Activated naive CD8-positive, alpha-beta T cell treated with anti-CD3 and anti-CD28 coated beads for 36 hours (primary cell): ENCODE data around the gene PPP6R3. TPM values are rescaled to one million over a fixed set of nuclear protein-coding genes. Genes with fewer than 3 reads are reported as not detected.

Experiments
- DNase-seq: peaks from one replicate; pipeline ENCODE4 v3.0.0; 2021
- H3K27ac Mint-ChIP-seq: one replicate; pipeline ENCODE4 v1.8.0; 2022; ENCODE audit warnings: mild to moderate bottlenecking, moderate library complexity, mixed read lengths
- H3K27me3 Mint-ChIP-seq: one replicate; pipeline ENCODE4 v1.8.0; 2022; ENCODE audit warnings: mild to moderate bottlenecking, mixed read lengths
- H3K36me3 Mint-ChIP-seq: one replicate; pipeline ENCODE4 v1.8.0; 2021; ENCODE audit warnings: mild to moderate bottlenecking, mixed read lengths
- H3K4me1 Mint-ChIP-seq: one replicate; pipeline ENCODE4 v1.8.0; 2021; ENCODE audit warnings: mixed read lengths
- H3K4me3 Mint-ChIP-seq: one replicate; pipeline ENCODE4 v1.8.0; 2022; ENCODE audit warnings: mild to moderate bottlenecking, moderate library complexity, mixed read lengths
- H3K9me3 Mint-ChIP-seq: one replicate; pipeline ENCODE4 v1.8.0; 2022; ENCODE audit warnings: mixed read lengths
- total RNA-seq, 2 experiments: library from RNA; stranded (reverse); gene quantifications; one replicate each; pipeline ENCODE4 v1.2.3, GENCODE V29; 2021

Gene PPP6R3
- total RNA-seq, 2 experiments from 2014 or later: 122 to 123 TPM

DNA sequence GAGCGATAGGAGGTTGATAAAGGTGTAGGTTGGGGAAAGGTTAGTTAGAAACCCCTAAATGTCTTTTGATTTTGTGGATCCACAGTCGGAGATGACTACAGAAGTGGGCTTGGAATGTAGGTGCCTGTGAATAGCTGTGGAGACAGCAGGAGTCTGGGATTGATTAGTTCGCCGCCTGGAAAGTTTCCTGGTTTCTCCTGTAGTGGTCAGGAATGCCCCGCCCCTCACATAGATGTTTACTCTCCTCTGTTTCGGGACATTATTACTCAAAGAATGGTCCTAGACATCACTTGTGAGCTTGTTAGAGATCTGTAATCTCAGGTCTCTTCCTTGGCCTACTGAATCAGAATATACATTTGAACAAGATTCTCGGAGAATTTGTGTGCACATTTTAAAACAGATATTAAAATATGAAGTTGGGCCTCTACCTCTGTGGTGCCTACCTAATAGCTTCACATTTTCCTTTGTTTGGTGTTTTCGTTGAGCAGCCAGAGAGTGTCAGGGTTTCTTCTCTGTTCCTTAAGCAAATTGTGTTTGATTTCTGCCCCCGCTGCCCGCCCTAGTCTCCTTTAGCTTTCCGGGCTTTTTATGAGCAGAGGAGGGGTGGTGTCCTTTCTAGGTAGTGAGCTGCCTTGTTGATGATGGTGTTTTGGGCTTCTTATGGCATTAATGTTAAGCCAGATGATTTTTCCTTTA is 89.4 kb downstream of the PPP6R3 start:
- Mint-ChIP-seq H3K27me3 (no peaks in the 10 kb centered on the region), H3K4me3 (peak overlapping the region; percentile 67), H3K9me3 (no peaks in the 10 kb centered on the region), H3K27ac (peak overlapping the region; percentile 97), H3K4me1 (peaks cover 69% of the 10 kb centered on the region), H3K36me3 (peaks cover 58% of the 10 kb centered on the region)
- peak; percentile 11 for DNase-seq

DNA sequence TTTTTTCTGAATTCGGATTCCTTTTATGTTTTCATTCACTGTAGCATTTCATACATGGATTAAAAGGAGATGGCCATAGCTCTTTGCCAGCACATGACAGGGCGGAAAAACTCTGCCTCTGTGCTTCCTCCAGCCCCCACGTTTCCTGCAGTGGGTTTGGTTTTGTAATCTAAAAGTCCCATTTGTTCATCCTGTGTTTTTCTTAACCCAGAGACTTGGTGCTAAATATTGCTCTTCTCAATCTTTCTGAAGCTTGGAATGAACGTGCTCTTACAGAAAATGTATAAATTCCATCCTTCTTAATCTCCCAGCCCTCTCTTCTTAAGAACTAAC is 89.9 kb downstream of the PPP6R3 start:
- H3K4me3 Mint-ChIP-seq: peak overlapping the region; percentile 67
- DNase-seq: peak; percentile 31
- peak overlapping the region; percentile 97 for H3K27ac Mint-ChIP-seq
- H3K4me1 Mint-ChIP-seq: peaks cover 65% of the 10 kb centered on the region
- no peaks in the 10 kb centered on the region for H3K27me3 Mint-ChIP-seq
- H3K36me3 Mint-ChIP-seq: peaks cover 58% of the 10 kb centered on the region
- no peaks in the 10 kb centered on the region for H3K9me3 Mint-ChIP-seq

DNA sequence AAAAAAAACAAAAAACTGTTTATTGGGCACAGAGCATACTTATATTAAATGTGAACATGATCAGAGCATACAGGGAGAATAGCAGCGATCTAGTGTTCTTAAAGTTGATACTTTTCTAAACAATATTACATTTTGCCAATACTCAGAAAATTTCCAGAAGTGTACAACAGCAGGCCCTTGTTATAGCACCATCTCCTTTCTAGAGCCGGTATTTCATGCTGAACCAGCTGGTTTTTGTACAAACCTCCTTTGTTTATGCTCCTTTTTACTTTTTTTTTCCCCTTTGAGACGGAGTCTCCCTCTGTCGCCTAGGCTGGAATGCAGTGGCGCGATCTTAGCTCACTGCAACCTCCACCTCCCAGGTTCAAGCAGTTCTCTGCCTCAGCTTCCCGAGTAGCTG is 90.7 kb downstream of the PPP6R3 start:
- H3K27me3 Mint-ChIP-seq: no peaks in the 10 kb centered on the region
- no peaks in the 10 kb centered on the region for H3K9me3 Mint-ChIP-seq
- DNase-seq: no peak
- peaks cover 61% of the 10 kb centered on the region for H3K4me1 Mint-ChIP-seq
- H3K27ac Mint-ChIP-seq: peak overlapping the region; percentile 97
- H3K4me3 Mint-ChIP-seq: peak overlapping the region; percentile 67
- H3K36me3 Mint-ChIP-seq: peaks cover 54% of the 10 kb centered on the region

DNA sequence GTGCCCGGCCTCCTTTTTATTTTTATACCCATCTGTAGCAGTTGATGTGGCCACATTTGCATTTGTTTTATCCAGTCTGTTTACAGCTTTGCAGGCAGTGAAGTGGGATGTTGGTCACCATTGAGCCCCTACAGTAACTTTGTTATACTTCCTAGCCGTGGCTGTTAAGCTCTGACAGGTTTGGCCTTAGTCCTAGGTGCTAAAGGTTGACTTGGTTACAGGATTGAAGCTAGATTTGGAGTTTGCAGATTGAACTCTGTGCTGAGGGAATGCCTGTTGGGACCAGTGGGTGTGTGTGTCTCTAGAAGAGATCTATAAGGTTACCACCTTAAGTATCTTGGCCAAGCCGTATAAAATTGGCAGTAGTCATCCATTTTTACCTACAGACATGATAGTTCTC is 91.2 kb downstream of the PPP6R3 start:
- Mint-ChIP-seq H3K27ac (no peak overlapping the region), H3K9me3 (no peaks in the 10 kb centered on the region), H3K36me3 (peaks cover 48% of the 10 kb centered on the region), H3K4me3 (no peak overlapping the region), H3K27me3 (no peaks in the 10 kb centered on the region), H3K4me1 (peaks cover 55% of the 10 kb centered on the region)
- no peak for DNase-seq

DNA sequence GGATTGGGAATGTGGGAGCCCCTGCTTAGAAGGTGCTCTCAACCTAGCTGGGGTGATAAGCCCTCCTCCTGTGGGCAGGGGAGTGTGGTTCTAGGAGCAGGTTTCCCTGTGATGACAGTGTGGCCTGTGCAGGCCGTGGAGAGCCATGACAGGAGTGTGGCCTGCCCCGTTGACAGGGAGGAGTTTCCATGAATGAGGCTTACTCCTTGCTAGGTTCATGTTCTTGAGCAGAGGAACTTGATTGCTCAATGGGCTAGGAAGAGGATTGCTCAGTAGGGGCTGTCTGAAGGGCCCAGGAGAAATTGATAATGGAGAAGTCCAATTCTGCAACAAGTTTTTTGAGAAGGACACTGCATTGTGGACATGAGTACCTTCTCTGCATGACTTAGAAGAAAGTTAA is 92.0 kb downstream of the PPP6R3 start:
- DNase-seq: no peak
- Mint-ChIP-seq H3K36me3 (peaks cover 48% of the 10 kb centered on the region), H3K4me1 (peaks cover 51% of the 10 kb centered on the region), H3K27me3 (no peaks in the 10 kb centered on the region), H3K27ac (no peak overlapping the region), H3K9me3 (no peaks in the 10 kb centered on the region), H3K4me3 (no peak overlapping the region)

DNA sequence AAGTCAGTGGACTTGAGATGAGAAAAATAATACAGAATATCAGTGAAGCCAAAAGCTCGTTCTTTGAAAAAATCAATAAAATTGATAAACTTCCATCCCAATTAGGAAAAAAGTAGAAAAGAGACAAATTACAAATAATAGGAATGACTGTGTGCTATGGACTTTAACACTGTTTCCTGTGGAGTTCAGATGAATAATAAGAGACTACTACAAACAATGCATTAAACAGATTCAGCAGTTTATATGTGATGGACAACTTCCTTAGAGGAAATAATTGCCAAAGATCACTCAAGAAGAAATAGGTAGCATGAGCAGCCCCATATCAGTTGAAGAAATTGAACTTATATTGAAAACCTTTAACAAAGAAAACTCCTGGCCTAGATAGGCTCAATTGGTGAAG is 99.7 kb downstream of the PPP6R3 start:
- Mint-ChIP-seq H3K36me3 (peaks cover 28% of the 10 kb centered on the region), H3K27ac (no peak overlapping the region), H3K4me3 (no peak overlapping the region)

DNA sequence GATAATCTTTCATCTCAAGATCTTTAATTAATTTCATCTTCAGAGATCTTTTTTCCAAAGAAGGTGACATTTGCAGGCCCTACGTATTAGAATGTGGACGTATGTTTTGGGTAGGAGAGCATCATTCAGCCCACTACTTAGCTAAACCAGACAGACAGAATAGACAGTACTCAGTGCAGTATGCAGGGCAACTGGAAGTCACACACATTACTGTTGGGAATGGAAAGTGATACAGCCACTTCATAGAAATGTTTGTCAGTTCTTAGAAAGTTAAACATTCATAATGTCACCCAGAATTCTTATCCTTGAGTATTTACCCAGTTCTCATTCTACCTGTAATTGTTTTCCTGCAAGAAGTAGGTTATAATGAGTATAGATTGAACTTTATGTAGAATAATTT is 102.9 kb downstream of the PPP6R3 start:
- H3K27ac Mint-ChIP-seq: peak overlapping the region; percentile 1

More for the DNA sequence above, 99.7 kb downstream of the PPP6R3 start:
- Mint-ChIP-seq H3K9me3 (no peaks in the 10 kb centered on the region), H3K4me1 (peaks cover 23% of the 10 kb centered on the region), H3K27me3 (no peaks in the 10 kb centered on the region)
- DNase-seq: no peak

DNA sequence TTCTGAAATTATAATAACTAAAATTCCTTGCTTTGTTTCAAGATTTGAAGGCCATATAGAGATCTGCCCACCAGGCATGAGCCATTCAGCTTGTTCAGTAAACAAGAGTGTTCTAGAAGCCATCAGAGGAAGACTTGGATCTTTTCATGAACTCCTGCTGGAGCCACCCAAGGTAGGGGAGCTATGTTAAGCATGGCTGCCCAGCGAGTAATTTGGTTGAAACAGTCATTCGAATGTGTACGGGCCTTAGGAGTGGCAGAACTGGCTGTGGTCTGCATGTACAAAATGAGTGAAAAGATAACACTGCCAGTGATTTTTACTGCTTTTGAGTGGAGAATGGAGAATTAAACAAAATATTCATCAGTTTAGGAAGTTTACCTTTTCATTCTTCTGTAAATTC is 103.7 kb downstream of the PPP6R3 start:
- H3K4me3 Mint-ChIP-seq: no peak overlapping the region
- no peak for DNase-seq
- H3K36me3 Mint-ChIP-seq: peaks cover 31% of the 10 kb centered on the region
- peaks cover 41% of the 10 kb centered on the region for H3K4me1 Mint-ChIP-seq
- no peaks in the 10 kb centered on the region for H3K9me3 Mint-ChIP-seq
- no peak overlapping the region for H3K27ac Mint-ChIP-seq
- no peaks in the 10 kb centered on the region for H3K27me3 Mint-ChIP-seq

More for the DNA sequence above, 102.9 kb downstream of the PPP6R3 start:
- Mint-ChIP-seq H3K4me1 (peaks cover 38% of the 10 kb centered on the region), H3K9me3 (no peaks in the 10 kb centered on the region), H3K36me3 (peaks cover 32% of the 10 kb centered on the region), H3K27me3 (no peaks in the 10 kb centered on the region), H3K4me3 (no peak overlapping the region)
- no peak for DNase-seq

DNA sequence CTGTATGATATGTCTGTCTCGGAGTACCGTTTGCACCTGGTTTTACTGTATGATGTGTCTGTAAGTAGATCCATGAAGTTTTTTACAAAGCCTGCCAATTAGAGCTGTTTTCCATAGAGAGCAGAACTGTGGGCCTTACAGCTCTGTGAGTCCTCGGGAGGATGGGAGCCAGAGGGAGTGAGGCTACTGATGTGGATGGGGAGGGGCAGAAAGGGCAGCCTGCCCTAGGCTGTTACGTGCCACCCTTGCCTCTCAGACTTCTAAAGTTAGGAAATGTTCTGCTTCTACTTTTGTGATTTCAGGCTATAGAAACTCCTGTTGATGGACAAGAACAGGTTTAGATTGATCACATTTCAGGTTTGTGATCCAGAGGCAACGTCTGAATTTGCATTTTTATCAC is 105.2 kb downstream of the PPP6R3 start:
- no peaks in the 10 kb centered on the region for H3K9me3 Mint-ChIP-seq
- no peak overlapping the region for H3K27ac Mint-ChIP-seq
- peaks cover 47% of the 10 kb centered on the region for H3K4me1 Mint-ChIP-seq
- peaks cover 31% of the 10 kb centered on the region for H3K36me3 Mint-ChIP-seq
- no peak overlapping the region for H3K4me3 Mint-ChIP-seq
- no peak for DNase-seq
- H3K27me3 Mint-ChIP-seq: no peaks in the 10 kb centered on the region

DNA sequence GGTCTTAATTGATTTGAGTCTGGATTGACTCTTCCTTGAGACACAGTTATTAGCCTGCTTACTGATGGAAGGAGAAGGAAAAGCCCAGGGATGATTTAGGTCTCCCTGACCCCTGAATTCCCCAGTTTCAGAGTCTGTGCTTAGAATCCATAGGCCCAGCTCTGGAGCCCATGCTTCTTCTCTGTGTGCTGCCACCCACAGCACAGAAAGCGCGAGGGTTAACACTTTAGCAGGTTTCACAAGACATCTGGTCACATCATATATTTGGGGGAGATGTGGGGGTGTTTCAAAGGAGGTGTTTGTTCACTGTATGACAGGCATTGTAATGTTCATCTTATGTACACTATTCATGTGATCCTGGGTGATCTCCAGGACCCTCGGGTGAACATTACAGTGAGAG is 107.0 kb downstream of the PPP6R3 start:
- Mint-ChIP-seq H3K27me3 (no peaks in the 10 kb centered on the region), H3K4me1 (peaks cover 46% of the 10 kb centered on the region), H3K27ac (peak overlapping the region; percentile 13), H3K36me3 (peaks cover 36% of the 10 kb centered on the region), H3K4me3 (no peak overlapping the region), H3K9me3 (no peaks in the 10 kb centered on the region)
- no peak for DNase-seq

DNA sequence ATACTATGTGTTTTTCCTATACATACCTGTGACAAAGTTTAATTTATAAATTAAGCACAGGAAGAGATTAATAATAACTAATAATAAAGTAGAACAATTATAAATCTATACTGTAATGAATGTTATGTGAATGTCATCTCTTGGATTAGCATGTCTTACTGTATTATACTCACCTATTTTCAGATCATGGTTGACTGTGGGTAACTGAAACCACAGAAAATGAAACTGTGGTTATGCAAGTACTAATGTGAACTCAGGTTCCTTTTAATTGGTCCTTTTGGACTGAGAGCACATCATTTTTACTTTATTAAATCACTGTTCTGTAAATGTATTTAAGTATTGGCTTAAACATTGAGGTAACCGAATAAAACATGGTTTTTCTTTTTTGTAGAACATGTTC is 108.8 kb downstream of the PPP6R3 start:
- DNase-seq: no peak
- no peaks in the 10 kb centered on the region for H3K9me3 Mint-ChIP-seq
- peaks cover 42% of the 10 kb centered on the region for H3K4me1 Mint-ChIP-seq
- H3K36me3 Mint-ChIP-seq: peaks cover 35% of the 10 kb centered on the region
- H3K27me3 Mint-ChIP-seq: no peaks in the 10 kb centered on the region
- H3K4me3 Mint-ChIP-seq: no peak overlapping the region
- peak overlapping the region; percentile 28 for H3K27ac Mint-ChIP-seq

DNA sequence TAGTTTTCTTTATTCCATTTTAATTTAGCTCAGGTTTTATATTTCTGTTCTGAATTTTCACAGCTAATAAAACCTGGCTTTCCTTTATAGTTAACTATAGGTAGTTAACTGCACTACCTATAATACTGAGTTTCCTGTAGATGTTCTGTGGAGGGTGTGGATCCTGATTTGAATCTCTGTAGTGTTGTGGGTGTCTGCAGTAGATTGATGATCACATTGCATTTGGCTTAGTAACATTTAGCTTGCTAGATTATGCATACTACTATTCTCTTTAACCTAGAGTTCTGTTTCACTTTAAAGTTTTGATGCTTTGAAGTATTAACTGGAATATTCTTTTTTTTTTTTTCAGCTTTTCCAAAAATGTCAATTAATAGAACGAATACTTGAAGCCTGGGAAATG is 110.1 kb downstream of the PPP6R3 start:
- H3K27me3 Mint-ChIP-seq: no peaks in the 10 kb centered on the region
- H3K36me3 Mint-ChIP-seq: peaks cover 33% of the 10 kb centered on the region
- H3K9me3 Mint-ChIP-seq: no peaks in the 10 kb centered on the region
- H3K4me3 Mint-ChIP-seq: no peak overlapping the region
- H3K4me1 Mint-ChIP-seq: peaks cover 41% of the 10 kb centered on the region
- DNase-seq: no peak
- H3K27ac Mint-ChIP-seq: no peak overlapping the region

DNA sequence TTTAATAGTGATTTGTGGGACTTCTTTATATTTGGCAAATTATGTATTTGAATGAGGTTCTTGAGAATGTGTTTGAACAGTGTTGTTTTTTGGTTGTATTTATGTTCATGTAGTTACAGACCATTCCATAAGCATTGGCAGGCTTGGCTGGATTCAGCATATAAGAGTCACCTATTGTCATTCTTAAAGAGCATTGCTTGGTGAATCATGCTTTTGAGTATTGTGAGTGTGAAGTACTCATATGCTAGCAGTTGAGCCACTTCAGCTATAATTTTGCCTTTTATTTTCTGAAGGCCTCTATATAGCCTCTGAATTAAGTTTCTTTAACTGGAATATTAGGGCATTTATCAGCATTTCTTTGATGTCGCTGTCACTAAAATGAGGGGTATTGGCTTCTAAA is 113.8 kb downstream of the PPP6R3 start:
- H3K36me3 Mint-ChIP-seq: peaks cover 25% of the 10 kb centered on the region
- no peaks in the 10 kb centered on the region for H3K27me3 Mint-ChIP-seq
- H3K9me3 Mint-ChIP-seq: no peaks in the 10 kb centered on the region
- H3K4me1 Mint-ChIP-seq: peaks cover 29% of the 10 kb centered on the region
- no peak overlapping the region for H3K4me3 Mint-ChIP-seq
- H3K27ac Mint-ChIP-seq: no peak overlapping the region
- no peak for DNase-seq

DNA sequence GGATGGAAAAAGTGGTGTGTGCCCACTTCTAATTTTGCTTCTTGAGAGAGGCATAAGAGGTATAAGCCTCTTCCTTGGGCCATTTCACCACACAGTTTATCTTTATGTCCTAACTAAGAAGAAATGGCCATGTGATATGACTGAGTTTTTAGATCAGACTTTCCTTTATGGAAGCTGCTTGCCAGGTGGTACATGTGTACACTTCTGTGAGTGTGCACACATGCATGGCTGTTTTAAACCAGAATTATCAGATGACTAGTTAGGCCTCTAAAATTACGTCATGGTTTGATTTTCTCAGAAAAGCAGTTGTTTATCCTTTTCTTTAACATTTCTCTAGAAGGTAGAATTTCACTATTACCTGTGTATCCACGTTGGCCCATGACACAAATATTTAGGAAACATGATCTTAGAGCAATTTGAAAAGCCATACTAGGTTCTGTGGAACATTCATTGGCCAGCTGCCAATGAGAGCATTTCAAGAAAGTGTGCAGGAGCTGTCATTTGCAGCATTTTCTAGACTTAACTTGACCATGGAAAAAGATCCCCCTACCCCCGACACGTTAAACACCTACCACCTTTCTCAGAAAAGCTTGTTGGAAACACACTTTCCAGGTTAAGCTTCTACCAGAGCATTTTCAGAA is 114.6 kb downstream of the PPP6R3 start:
- Mint-ChIP-seq H3K27me3 (no peaks in the 10 kb centered on the region), H3K27ac (peak overlapping the region; percentile 25), H3K9me3 (no peaks in the 10 kb centered on the region), H3K36me3 (peaks cover 28% of the 10 kb centered on the region), H3K4me3 (no peak overlapping the region), H3K4me1 (peaks cover 24% of the 10 kb centered on the region)
- DNase-seq: no peak

DNA sequence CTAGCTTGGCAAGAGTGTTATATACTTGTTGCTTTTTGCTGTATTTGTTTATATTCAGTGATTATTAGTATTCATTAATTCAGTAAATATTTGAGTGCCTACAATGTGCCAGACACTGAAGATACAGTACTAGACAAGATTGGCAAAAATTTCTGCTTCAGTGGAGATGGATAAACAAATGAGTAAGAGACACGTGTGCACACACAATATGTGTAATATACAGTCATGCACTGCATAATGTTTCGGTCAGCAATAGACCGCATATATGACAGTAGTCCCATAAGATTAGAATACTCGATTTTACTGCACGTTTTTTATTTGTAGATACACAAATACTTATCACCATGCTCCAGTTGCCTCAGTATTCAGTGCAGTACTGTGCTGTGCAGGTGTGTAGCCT is 118.9 kb downstream of the PPP6R3 start:
- Mint-ChIP-seq H3K9me3 (no peaks in the 10 kb centered on the region), H3K4me3 (no peak overlapping the region), H3K27ac (no peak overlapping the region), H3K36me3 (peaks cover 21% of the 10 kb centered on the region), H3K27me3 (no peaks in the 10 kb centered on the region), H3K4me1 (peaks cover 30% of the 10 kb centered on the region)
- no peak for DNase-seq

DNA sequence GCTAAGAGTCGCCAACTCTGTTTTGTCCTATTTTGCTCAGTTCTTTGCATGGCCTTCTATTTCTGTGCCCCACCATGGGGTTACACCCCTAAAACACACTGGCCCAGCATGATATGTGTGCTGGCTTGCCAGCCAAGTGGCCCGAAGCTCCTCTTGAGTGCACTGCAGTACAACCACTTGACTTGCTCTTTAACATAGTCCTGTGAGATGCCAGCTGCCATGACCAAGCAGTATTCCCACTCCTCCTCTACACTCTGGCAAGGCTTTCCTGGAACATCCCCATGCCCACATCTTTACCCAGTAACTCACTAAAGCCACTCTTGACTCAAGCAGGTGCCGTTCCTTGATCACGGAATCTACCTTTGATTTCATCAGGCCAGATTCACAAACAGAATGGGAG is 120.9 kb downstream of the PPP6R3 start:
- no peak overlapping the region for H3K27ac Mint-ChIP-seq

More for the DNA sequence above, 120.9 kb downstream of the PPP6R3 start:
- H3K4me3 Mint-ChIP-seq: no peak overlapping the region
- DNase-seq: no peak
- H3K36me3 Mint-ChIP-seq: peaks cover 22% of the 10 kb centered on the region
- no peaks in the 10 kb centered on the region for H3K9me3 Mint-ChIP-seq
- no peaks in the 10 kb centered on the region for H3K27me3 Mint-ChIP-seq
- peaks cover 27% of the 10 kb centered on the region for H3K4me1 Mint-ChIP-seq
